ENCODE results near the gene SPP1. TPM values are rescaled to one million over a fixed set of nuclear protein-coding genes. Genes with fewer than 3 reads are reported as not detected.

Gene SPP1
- 0.29 and 0.83 TPM in 2 replicates for total RNA-seq

GRCh38 chr4:87975466-87975865 lies at the start of gene SPP1:
Gene SPP1 (plus strand): TSS chr4:87975714. CDS start chr4:87976896, 1,182 bp downstream.

GRCh38 chr4:88007304-88008121 lies 32.0 kb downstream of the SPP1 start, which contains the start of gene PKD2:
Gene PKD2 (plus strand): TSS chr4:88007635. CDS start chr4:88007734, 99 bp downstream.

Other genes with a start within 250 kb of the SPP1 start
- gene IBSP, start 176.2 kb upstream of the SPP1 start, total RNA-seq: 0.15 TPM in 1 of 2 replicates, not detected in the other
- gene MEPE, start 142.7 kb upstream of the SPP1 start, total RNA-seq: not detected in 2 replicates
- gene PKD2, start 31.9 kb downstream of the SPP1 start, total RNA-seq: 56.4 and 66.6 TPM in 2 replicates
- 1.0 and 1.7 TPM in 2 replicates for gene ABCG2, start 182.9 kb downstream of the SPP1 start, total RNA-seq

Measured in smooth muscle cell of trachea (primary cell).